ENCODE measurements around the gene TUBA1C.
"Not testable (repeated sequence)": the region's sequence is repeated elsewhere in the genome, so short reads cannot be mapped to it uniquely, and the experiment has no call there.

Gene TUBA1C

GRCh38 chr12:49264466-49264872 lies 413 bp upstream of the TUBA1C start:
- DNase-seq (ENCODE audit: low read depth): no peak
- H3K4me3 ChIP-seq (ENCODE audit: low read depth, low read length): peak overlapping the region; percentile 83
- no peak for TF ChIP-seq CTCF (IDR thresholded peaks at IDR 0.05; ENCODE audit: insufficient read depth, low read depth, low read length, missing control alignments)

GRCh38 chr12:49269191-49269590 lies 4.3 kb downstream of the TUBA1C start:
- H3K4me3 ChIP-seq (ENCODE audit: low read depth, low read length); DNase-seq (ENCODE audit: low read depth): not testable (repeated sequence)

- H3K4me3 ChIP-seq (ENCODE audit: low read depth, low read length): no peak overlapping the region
- no peak for DNase-seq (ENCODE audit: low read depth)
- TF ChIP-seq CTCF (IDR thresholded peaks at IDR 0.05; ENCODE audit: insufficient read depth, low read depth, low read length, missing control alignments): no peak
Measured at GRCh38 chr12:49272790-49273725, 8.2 kb downstream of the TUBA1C start.

- no peak for TF ChIP-seq CTCF (IDR thresholded peaks at IDR 0.05; ENCODE audit: insufficient read depth, low read depth, low read length, missing control alignments)
- no peak overlapping the region for H3K4me3 ChIP-seq (ENCODE audit: low read depth, low read length)
- no peak for DNase-seq (ENCODE audit: low read depth)
Measured at GRCh38 chr12:49273726-49274395, 9.0 kb downstream of the TUBA1C start.

- DNase-seq (ENCODE audit: low read depth): no peak
- no peak for TF ChIP-seq CTCF (IDR thresholded peaks at IDR 0.05; ENCODE audit: insufficient read depth, low read depth, low read length, missing control alignments)
- H3K4me3 ChIP-seq (ENCODE audit: low read depth, low read length): no peak overlapping the region
Measured at GRCh38 chr12:49274396-49275069, 9.7 kb downstream of the TUBA1C start.

GRCh38 chr12:49276304-49277290 lies 11.7 kb downstream of the TUBA1C start:
- TF ChIP-seq CTCF (IDR thresholded peaks at IDR 0.05; ENCODE audit: insufficient read depth, low read depth, low read length, missing control alignments): no peak

More at GRCh38 chr12:49276304-49277290, 11.7 kb downstream of the TUBA1C start:
- H3K4me3 ChIP-seq (ENCODE audit: low read depth, low read length): no peak overlapping the region
- no peak for DNase-seq (ENCODE audit: low read depth)
